WTC11 (cell line): Measurements from ENCODE around the gene SLU7. TPM values are rescaled to one million over a fixed set of nuclear protein-coding genes. Genes with fewer than 3 reads are reported as not detected.

ENCODE experiments used
- ATAC-seq: fragments of 200-7000 bp; cut with Tn5 transposase; 2 replicates; pipeline ENCODE4 v1.10.0; 2021; ENCODE audit warnings: mild to moderate bottlenecking, moderate library complexity
- CTCF ChIA-PET: fragments of 300-600 bp; sonication (Branson Sonifier 250); formaldehyde crosslinking; loops from one replicate; lab custom pipeline; 2021; ENCODE audit warnings: antibody characterized with exemption; lab: Charles Lee
- POLR2A ChIA-PET: fragments of 350-600 bp; sonication (Branson Sonifier 250); formaldehyde crosslinking; loops from one replicate; lab custom pipeline; 2021; ENCODE audit warnings: antibody characterized with exemption; lab: Charles Lee
- DNase-seq: peaks from one replicate; pipeline ENCODE4 v3.0.0; 2021; ENCODE audit warnings: low spot score
- H3K27ac Mint-ChIP-seq: 2 replicates; pipeline ENCODE4 v1.8.0; 2021; ENCODE audit warnings: mixed read lengths
- H3K27me3 Mint-ChIP-seq: 2 replicates; pipeline ENCODE4 v1.8.0; 2021; ENCODE audit warnings: low read depth, mild to moderate bottlenecking, moderate library complexity, mixed read lengths
- H3K36me3 Mint-ChIP-seq: 2 replicates; pipeline ENCODE4 v1.8.0; 2021; ENCODE audit warnings: mixed read lengths
- H3K4me1 Mint-ChIP-seq: 2 replicates; pipeline ENCODE4 v1.8.0; 2022; ENCODE audit warnings: mixed read lengths
- H3K4me3 Mint-ChIP-seq: 2 replicates; pipeline ENCODE4 v1.8.0; 2021; ENCODE audit warnings: mild to moderate bottlenecking, moderate library complexity, mixed read lengths
- H3K9me3 Mint-ChIP-seq: 2 replicates; pipeline ENCODE4 v1.8.0; 2021; ENCODE audit warnings: mixed read lengths
- AR ChIP-seq: fragments of 250-450 bp; sonication (Bioruptor Pico); IDR thresholded peaks from 2 replicates; pipeline ENCODE4 v1.9.0; 2021; ENCODE audit warnings: mild to moderate bottlenecking
- CBFB ChIP-seq: sonication (generic); formaldehyde crosslinking; IDR thresholded peaks from 2 replicates; pipeline ENCODE4 v1.8.1; 2022; ENCODE audit warnings: mild to moderate bottlenecking, low read depth, missing genetic modification reagents
- CTCF ChIP-seq: fragments of 200-600 bp; IDR thresholded peaks from 2 replicates; pipeline ENCODE4 v1.8.0; 2022; ENCODE audit warnings: antibody characterized with exemption
- ETV6 ChIP-seq: sonication (generic); formaldehyde crosslinking; IDR thresholded peaks from 2 replicates; pipeline ENCODE4 v1.8.1; 2022; ENCODE audit warnings: mild to moderate bottlenecking, missing genetic modification reagents
- FOXJ3 ChIP-seq: sonication (generic); formaldehyde crosslinking; IDR thresholded peaks from 2 replicates; pipeline ENCODE4 v1.9.0; 2021; ENCODE audit warnings: missing genetic modification reagents, mild to moderate bottlenecking, borderline replicate concordance
- GABPB1 ChIP-seq: sonication (generic); formaldehyde crosslinking; IDR thresholded peaks from 2 replicates; pipeline ENCODE4 v1.8.1; 2023; ENCODE audit warnings: mild to moderate bottlenecking, missing genetic modification reagents
- GTF2I ChIP-seq: fragments of 250-450 bp; sonication (Bioruptor Pico); conservative IDR thresholded peaks from 2 replicates; pipeline ENCODE4 v1.4.0; 2021; ENCODE audit warnings: mild to moderate bottlenecking
- HMGXB4 ChIP-seq: sonication (generic); formaldehyde crosslinking; IDR thresholded peaks from 2 replicates; pipeline ENCODE4 v1.8.1; 2023; ENCODE audit warnings: mild to moderate bottlenecking, moderate library complexity, missing genetic modification reagents
- MAX ChIP-seq: sonication (generic); formaldehyde crosslinking; IDR thresholded peaks from 2 replicates; pipeline ENCODE4 v1.8.0; 2022; ENCODE audit warnings: mild to moderate bottlenecking, missing genetic modification reagents
- MLX ChIP-seq: sonication (generic); formaldehyde crosslinking; IDR thresholded peaks from 2 replicates; pipeline ENCODE4 v1.8.1; 2023; ENCODE audit warnings: mild to moderate bottlenecking, missing genetic modification reagents, moderate library complexity
- NFATC4 ChIP-seq: fragments of 250-450 bp; sonication (Bioruptor Pico); IDR thresholded peaks from 2 replicates; pipeline ENCODE4 v1.9.0; 2021; ENCODE audit warnings: mild to moderate bottlenecking
- NFYB ChIP-seq: sonication (generic); formaldehyde crosslinking; conservative IDR thresholded peaks from 2 replicates; pipeline ENCODE4 v1.8.0; 2022; ENCODE audit warnings: low read depth, missing genetic modification reagents
- RELA ChIP-seq: sonication (generic); formaldehyde crosslinking; IDR thresholded peaks from 2 replicates; pipeline ENCODE4 v1.8.1; 2022; ENCODE audit warnings: missing genetic modification reagents, mild to moderate bottlenecking, borderline replicate concordance
- ZNF121 ChIP-seq: sonication (generic); formaldehyde crosslinking; IDR thresholded peaks from 2 replicates; pipeline ENCODE4 v1.8.0; 2023; ENCODE audit warnings: missing genetic modification reagents
- total RNA-seq: library from RNA; stranded (reverse); gene quantifications from 3 replicates; pipeline ENCODE4 v1.2.3, GENCODE V29; 2021

Gene SLU7
- total RNA-seq, 1 experiment from 2014 or later = 32.5 TPM

- Mint-ChIP-seq H3K9me3 (peaks cover 20% of the 10 kb centered on the region), H3K27me3 (no peaks in the 10 kb centered on the region), H3K27ac (no peak overlapping the region; the same call in 1 of the 2 replicates), H3K36me3 (peaks cover 4% of the 10 kb centered on the region; the same call in 1 of the 2 replicates), H3K4me3 (no peak overlapping the region), H3K4me1 (0 out of 2 replicates have a peak, but pooled peaks cover 3% of the 10 kb centered on the region)
- ChIA-PET POLR2A (no interaction called here), CTCF (interaction anchor here (0.8 kb wide), 1 partner anchor 18 kb away, joined by 3 read pairs; no protein-coding TSS in a partner anchor)
- DNase-seq (no peak), ATAC-seq (no peak)
- TF ChIP-seq HMGXB4 (CRISPR knock-in tag) (no peak), GTF2I (no peak), MLX (no peak), CTCF (no peak), NFYB (CRISPR knock-in tag) (no peak), FOXJ3 (no peak), ETV6 (CRISPR knock-in tag) (no peak), MAX (CRISPR knock-in tag) (no peak), RELA (CRISPR knock-in tag) (no peak), NFATC4 (no peak), AR (CRISPR knock-in tag) (no peak)
Measured at GRCh38 chr5:160456480-160457177, 37.7 kb upstream of the SLU7 start.

- TF ChIP-seq CBFB (CRISPR knock-in tag) = no peak
- ATAC-seq = no peak
- ChIA-PET POLR2A (no interaction called here), CTCF (no interaction called here)
- no peak overlapping the region for H3K27ac Mint-ChIP-seq
- no peaks in the 10 kb centered on the region for H3K36me3 Mint-ChIP-seq
- no peaks in the 10 kb centered on the region for H3K27me3 Mint-ChIP-seq
- peaks cover 12% of the 10 kb centered on the region for H3K9me3 Mint-ChIP-seq
- DNase-seq = no peak
- 0 out of 2 replicates have a peak, but pooled peaks cover 3% of the 10 kb centered on the region for H3K4me1 Mint-ChIP-seq
- no peak overlapping the region for H3K4me3 Mint-ChIP-seq
Measured at GRCh38 chr5:160455600-160455999, 36.7 kb upstream of the SLU7 start.

GRCh38 chr5:160453751-160454150 is 34.9 kb upstream of the SLU7 start:
- H3K4me3 Mint-ChIP-seq = no peak overlapping the region
- H3K9me3 Mint-ChIP-seq = peaks cover 13% of the 10 kb centered on the region; the same call in 1 of the 2 replicates
- no peak overlapping the region for H3K27ac Mint-ChIP-seq
- no peaks in the 10 kb centered on the region; the same call in 1 of the 2 replicates for H3K27me3 Mint-ChIP-seq
- CTCF ChIA-PET = interaction anchor here (0.6 to 3.5 kb wide), 2 partner anchors 15 to 1208 kb away, joined by 4 to 18 read pairs; no protein-coding TSS in a partner anchor
- POLR2A ChIA-PET = no interaction called here
- no peak for ATAC-seq
- DNase-seq = no peak
- no peaks in the 10 kb centered on the region for H3K4me1 Mint-ChIP-seq
- TF ChIP-seq GABPB1 (CRISPR knock-in tag) (no peak), ZNF121 (CRISPR knock-in tag) (no peak)
- H3K36me3 Mint-ChIP-seq = no peaks in the 10 kb centered on the region
